ENCODE results near the gene BASP1. TPM values are rescaled to one million over a fixed set of nuclear protein-coding genes. Genes with fewer than 3 reads are reported as not detected.
"Not testable (repeated sequence)": the region's sequence is repeated elsewhere in the genome, so short reads cannot be mapped to it uniquely, and the experiment has no call there.

Gene BASP1
- total RNA-seq, 2 experiments from 2014 or later, result 0.70 to 0.93 TPM

DNA sequence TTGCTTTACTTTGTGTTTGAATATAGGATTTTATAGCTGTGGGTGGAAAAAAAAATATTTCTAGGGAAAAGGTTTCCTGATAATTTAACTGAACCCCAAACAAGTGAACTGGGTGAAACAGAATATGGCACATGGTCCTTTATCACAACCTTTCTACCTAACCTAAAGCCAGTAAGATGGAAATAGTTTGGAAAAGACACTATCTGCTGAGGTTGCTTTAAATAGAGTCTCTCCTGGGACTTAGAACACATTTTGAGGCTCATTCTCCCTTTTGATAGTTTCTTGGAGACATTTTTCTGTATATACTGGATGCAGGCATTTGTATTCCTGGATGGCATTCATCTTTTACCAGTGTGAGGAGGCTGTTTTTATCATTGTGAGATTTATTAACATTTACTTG is 39.4 kb downstream of the BASP1 start:
- POLR2A ChIA-PET, result no interaction called here

DNA sequence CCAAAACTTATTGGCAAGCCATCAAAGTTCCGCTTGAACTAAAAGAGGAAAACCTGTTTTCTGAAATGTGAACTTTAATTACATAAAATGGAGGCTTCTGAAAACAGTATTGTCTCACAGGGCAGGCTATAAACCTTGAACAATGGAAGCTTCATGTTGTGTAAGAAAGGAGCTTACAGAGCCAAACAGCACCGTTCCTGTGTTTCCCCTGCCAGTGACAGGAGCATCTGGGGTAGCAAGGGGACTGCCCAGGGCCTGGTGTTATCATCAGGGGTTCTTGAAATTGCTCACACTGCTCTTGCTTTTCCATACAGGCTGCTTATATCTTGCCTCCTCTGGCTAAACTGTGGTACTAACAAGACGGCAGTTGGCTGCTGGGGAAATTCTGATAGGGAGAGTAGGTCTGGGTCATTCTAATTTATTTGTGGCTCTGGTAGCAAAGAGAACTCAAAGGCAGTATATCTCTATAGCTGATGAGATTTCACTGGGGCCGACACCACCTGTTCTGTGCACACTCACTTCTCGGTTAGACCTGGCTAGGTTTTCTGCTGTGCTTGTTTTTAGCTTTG is 40.4 kb downstream of the BASP1 start:
- Histone ChIP-seq H3K9me3 (ENCODE audit: control insufficient read depth in 1 of 2, insufficient read depth in 1 of 2, low read length in 2 of 2) (no peaks in the 10 kb centered on the region), H3K36me3 (ENCODE audit: insufficient read depth, low read length) (no peaks in the 10 kb centered on the region), H3K27ac (ENCODE audit: low read depth in 1 of 2, low read length in 2 of 2) (no peak overlapping the region), H3K27me3 (ENCODE audit: control insufficient read depth in 1 of 2, insufficient read depth in 2 of 2, low read length in 2 of 2) (no peaks in the 10 kb centered on the region), H3K4me3 (ENCODE audit: low read length) (no peak overlapping the region), H3K4me1 (ENCODE audit: insufficient read depth, low read length) (no peaks in the 10 kb centered on the region)
- intact Hi-C loops (cut with DNase I, micrococcal nuclease), result no loop called here
- CTCF ChIA-PET, result no interaction called here
- ATAC-seq (ENCODE audit: poor library complexity) (no peak), DNase-seq (peak in 2 of 14 experiments; percentile 34 to 54)
- Mint-ChIP-seq H3K36me3 (ENCODE audit: low read depth) (no peaks in the 10 kb centered on the region), H3K27me3 (no peaks in the 10 kb centered on the region), H3K4me1 (ENCODE audit: low read depth) (no peaks in the 10 kb centered on the region), H3K27ac (no peak overlapping the region), H3K4me3 (no peak overlapping the region), H3K9me3 (peaks cover 4% of the 10 kb centered on the region)
- TF ChIP-seq, protein P1, sequence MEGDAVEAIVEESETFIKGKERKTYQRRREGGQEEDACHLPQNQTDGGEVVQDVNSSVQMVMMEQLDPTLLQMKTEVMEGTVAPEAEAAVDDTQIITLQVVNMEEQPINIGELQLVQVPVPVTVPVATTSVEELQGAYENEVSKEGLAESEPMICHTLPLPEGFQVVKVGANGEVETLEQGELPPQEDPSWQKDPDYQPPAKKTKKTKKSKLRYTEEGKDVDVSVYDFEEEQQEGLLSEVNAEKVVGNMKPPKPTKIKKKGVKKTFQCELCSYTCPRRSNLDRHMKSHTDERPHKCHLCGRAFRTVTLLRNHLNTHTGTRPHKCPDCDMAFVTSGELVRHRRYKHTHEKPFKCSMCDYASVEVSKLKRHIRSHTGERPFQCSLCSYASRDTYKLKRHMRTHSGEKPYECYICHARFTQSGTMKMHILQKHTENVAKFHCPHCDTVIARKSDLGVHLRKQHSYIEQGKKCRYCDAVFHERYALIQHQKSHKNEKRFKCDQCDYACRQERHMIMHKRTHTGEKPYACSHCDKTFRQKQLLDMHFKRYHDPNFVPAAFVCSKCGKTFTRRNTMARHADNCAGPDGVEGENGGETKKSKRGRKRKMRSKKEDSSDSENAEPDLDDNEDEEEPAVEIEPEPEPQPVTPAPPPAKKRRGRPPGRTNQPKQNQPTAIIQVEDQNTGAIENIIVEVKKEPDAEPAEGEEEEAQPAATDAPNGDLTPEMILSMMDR (IDR thresholded peaks at IDR 0.05), result no peak
- POLR2A ChIA-PET, result no interaction called here

More for the DNA sequence above, 39.4 kb downstream of the BASP1 start:
- H3K4me3 ChIP-seq (ENCODE audit: low read length), result no peak overlapping the region
- intact Hi-C loops (cut with DNase I, micrococcal nuclease), result no loop called here
- CTCF ChIA-PET, result no interaction called here
- H3K4me1 ChIP-seq (ENCODE audit: insufficient read depth, low read length), result no peaks in the 10 kb centered on the region
- H3K4me3 Mint-ChIP-seq, result no peak overlapping the region
- peaks cover 2% of the 10 kb centered on the region for H3K9me3 Mint-ChIP-seq
- no peak overlapping the region for H3K27ac Mint-ChIP-seq
- ATAC-seq (ENCODE audit: poor library complexity), result no peak
- no peaks in the 10 kb centered on the region for H3K36me3 ChIP-seq (ENCODE audit: insufficient read depth, low read length)
- no peaks in the 10 kb centered on the region for H3K9me3 ChIP-seq (ENCODE audit: control insufficient read depth in 1 of 2, insufficient read depth in 1 of 2, low read length in 2 of 2)
- no peaks in the 10 kb centered on the region for H3K27me3 ChIP-seq (ENCODE audit: control insufficient read depth in 1 of 2, insufficient read depth in 2 of 2, low read length in 2 of 2)
- TF ChIP-seq, protein P1 (IDR thresholded peaks at IDR 0.05), result no peak
- no peaks in the 10 kb centered on the region for H3K4me1 Mint-ChIP-seq (ENCODE audit: low read depth)
- no peak for DNase-seq
- H3K27ac ChIP-seq (ENCODE audit: low read depth in 1 of 2, low read length in 2 of 2), result no peak overlapping the region
- H3K27me3 Mint-ChIP-seq, result no peaks in the 10 kb centered on the region
- no peaks in the 10 kb centered on the region for H3K36me3 Mint-ChIP-seq (ENCODE audit: low read depth)

DNA sequence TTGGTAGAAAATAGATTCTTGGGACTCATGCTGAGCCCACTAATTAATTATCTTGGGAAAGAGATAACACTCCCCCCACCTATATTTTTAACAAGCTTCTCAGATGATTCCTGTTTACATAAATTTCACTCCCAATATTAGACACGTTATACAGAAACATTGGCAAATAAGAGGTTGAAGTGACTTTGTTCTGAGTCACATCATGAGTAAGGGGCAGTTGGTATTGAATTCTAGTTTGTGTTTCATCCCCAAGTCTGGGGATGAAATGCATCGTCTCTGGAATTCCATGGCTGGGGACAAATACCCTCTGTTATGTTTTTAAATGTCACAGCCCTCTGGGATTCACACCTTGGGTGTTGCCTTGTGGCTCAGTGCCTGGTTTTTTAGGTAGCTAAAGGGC is 41.0 kb downstream of the BASP1 start:
- Mint-ChIP-seq H3K27me3 (no peaks in the 10 kb centered on the region), H3K36me3 (ENCODE audit: low read depth) (no peaks in the 10 kb centered on the region), H3K4me3 (no peak overlapping the region), H3K27ac (no peak overlapping the region), H3K9me3 (peaks cover 4% of the 10 kb centered on the region), H3K4me1 (ENCODE audit: low read depth) (no peaks in the 10 kb centered on the region)
- intact Hi-C loops (cut with DNase I, micrococcal nuclease), result no loop called here
- CTCF ChIA-PET, result no interaction called here
- H3K27ac ChIP-seq (ENCODE audit: low read depth in 1 of 2, low read length in 2 of 2), result no peak overlapping the region
- DNase-seq (no peak), ATAC-seq (ENCODE audit: poor library complexity) (no peak)
- H3K36me3 ChIP-seq (ENCODE audit: insufficient read depth, low read length), result no peaks in the 10 kb centered on the region
- no peak overlapping the region for H3K4me3 ChIP-seq (ENCODE audit: low read length)
- TF ChIP-seq, protein P1 (IDR thresholded peaks at IDR 0.05), result no peak
- H3K4me1 ChIP-seq (ENCODE audit: insufficient read depth, low read length), result no peaks in the 10 kb centered on the region
- H3K27me3 ChIP-seq (ENCODE audit: control insufficient read depth in 1 of 2, insufficient read depth in 2 of 2, low read length in 2 of 2), result no peaks in the 10 kb centered on the region
- POLR2A ChIA-PET, result no interaction called here
- H3K9me3 ChIP-seq (ENCODE audit: control insufficient read depth in 1 of 2, insufficient read depth in 1 of 2, low read length in 2 of 2), result no peaks in the 10 kb centered on the region

DNA sequence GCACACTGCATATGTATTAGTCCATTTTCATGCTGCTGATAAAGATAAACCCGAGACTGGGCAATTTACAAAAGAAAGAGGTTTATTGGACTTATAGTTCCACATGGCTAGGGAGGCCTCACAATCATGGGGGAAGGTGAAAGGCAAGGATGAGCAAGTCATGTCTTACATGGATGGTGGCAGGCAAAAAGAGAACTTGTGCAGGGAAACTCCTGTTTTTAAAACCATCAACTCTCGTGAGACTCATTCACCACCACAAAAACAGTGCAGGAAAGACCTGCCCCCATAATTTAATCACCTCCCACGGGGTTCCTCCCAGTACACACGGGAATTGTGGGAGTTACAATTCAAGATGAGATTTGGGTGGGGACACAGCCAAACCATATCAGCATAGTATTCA is 41.6 kb downstream of the BASP1 start:
- H3K27me3 ChIP-seq (ENCODE audit: control insufficient read depth in 1 of 2, insufficient read depth in 2 of 2, low read length in 2 of 2); H3K27ac ChIP-seq (ENCODE audit: low read depth in 1 of 2, low read length in 2 of 2); H3K4me3 Mint-ChIP-seq; intact Hi-C loops (cut with DNase I, micrococcal nuclease); H3K36me3 Mint-ChIP-seq (ENCODE audit: low read depth); H3K27me3 Mint-ChIP-seq; CTCF ChIA-PET; H3K4me1 Mint-ChIP-seq (ENCODE audit: low read depth); H3K36me3 ChIP-seq (ENCODE audit: insufficient read depth, low read length); H3K4me1 ChIP-seq (ENCODE audit: insufficient read depth, low read length); H3K27ac Mint-ChIP-seq; DNase-seq; H3K4me3 ChIP-seq (ENCODE audit: low read length); ATAC-seq (ENCODE audit: poor library complexity); H3K9me3 Mint-ChIP-seq; POLR2A ChIA-PET; H3K9me3 ChIP-seq (ENCODE audit: control insufficient read depth in 1 of 2, insufficient read depth in 1 of 2, low read length in 2 of 2): not testable (repeated sequence)

All from CD4-positive, alpha-beta T cell (primary cell).